Neural cell (in vitro differentiated cells): ENCODE data around the gene DCHS2. TPM values are rescaled to one million over a fixed set of nuclear protein-coding genes. Genes with fewer than 3 reads are reported as not detected.

Experiments
- H2AFZ ChIP-seq: fragments of 200-600, 300-800 bp; sonication (generic), shearing (Covaris generic); 2 replicates; pipeline ENCODE4 v1.6.0; 2014; ENCODE audit warnings: low read depth, mild to moderate bottlenecking, antibody characterized with exemption, low read length, moderate library complexity
- H3F3A ChIP-seq: fragments of 200-600 bp; shearing (Covaris generic); 2 replicates; pipeline ENCODE4 v1.6.1; 2016; ENCODE audit warnings: mild to moderate bottlenecking, moderate library complexity, mixed read lengths, antibody characterized with exemption, low read length; ENCODE audit not compliant: insufficient read depth, poor library complexity, severe bottlenecking
- H3K27ac ChIP-seq: fragments of 200-600, 300-800 bp; sonication (generic), shearing (Covaris generic); 2 replicates; pipeline ENCODE4 v1.5.1; 2014; ENCODE audit warnings: mild to moderate bottlenecking, low read length, moderate library complexity
- H3K27me3 ChIP-seq: fragments of 300-800, 200-600 bp; sonication (generic), shearing (Covaris generic); 2 replicates; pipeline ENCODE4 v1.6.0; 2014; ENCODE audit warnings: mild to moderate bottlenecking, low read depth, low read length, moderate library complexity; ENCODE audit not compliant: insufficient read depth
- H3K36me3 ChIP-seq: fragments of 300-800, 200-600 bp; sonication (generic), shearing (Covaris generic); 2 replicates; pipeline ENCODE4 v1.5.1; 2014; ENCODE audit warnings: mild to moderate bottlenecking, antibody characterized with exemption, low read length, moderate library complexity; ENCODE audit not compliant: insufficient read depth
- H3K4me2 ChIP-seq: fragments of 300-800, 200-600 bp; sonication (generic), shearing (Covaris generic); 2 replicates; pipeline ENCODE4 v1.6.0; 2014; ENCODE audit warnings: mild to moderate bottlenecking, low read length
- H3K4me3 ChIP-seq: fragments of 300-800, 200-600 bp; sonication (generic), shearing (Covaris generic); 2 replicates; pipeline ENCODE4 v1.5.1; 2014; ENCODE audit warnings: mild to moderate bottlenecking, low read length, moderate library complexity
- H3K79me2 ChIP-seq: fragments of 200-600 bp; shearing (Covaris generic); replicated peaks from 2 replicates; pipeline ENCODE4 v1.6.0; 2014; ENCODE audit warnings: mild to moderate bottlenecking, low read length, moderate library complexity; ENCODE audit not compliant: insufficient read depth
- H3K9ac ChIP-seq: fragments of 300-800, 200-600 bp; sonication (generic), shearing (Covaris generic); 2 replicates; pipeline ENCODE4 v1.6.1; 2016; ENCODE audit warnings: mild to moderate bottlenecking, low read length, mixed read lengths
- H3K9me2 ChIP-seq: fragments of 200-600 bp; shearing (Covaris generic); 2 replicates; pipeline ENCODE4 v1.6.1; 2016; ENCODE audit warnings: mild to moderate bottlenecking, low read length, mixed read lengths; ENCODE audit not compliant: insufficient read depth
- H3K9me3 ChIP-seq: fragments of 200-600, 300-800 bp; sonication (generic), shearing (Covaris generic); 2 replicates; pipeline ENCODE4 v1.6.1; 2016; ENCODE audit warnings: mild to moderate bottlenecking, mixed run types, low read length, moderate library complexity, mixed read lengths
- H4K20me1 ChIP-seq: fragments of 200-600 bp; shearing (Covaris generic); 2 replicates; pipeline ENCODE4 v1.6.1; 2016; ENCODE audit warnings: mild to moderate bottlenecking, mixed run types; ENCODE audit not compliant: insufficient read depth
- CTCF ChIP-seq: fragments of 450-650 bp; IDR thresholded peaks from 2 replicates; pipeline ENCODE4 v1.5.1; 2014; ENCODE audit warnings: antibody characterized with exemption, mild to moderate bottlenecking, moderate library complexity; ENCODE audit not compliant: poor library complexity, severe bottlenecking
- EP300 ChIP-seq: fragments of 450-650 bp; conservative IDR thresholded peaks from 2 replicates; pipeline ENCODE4 v1.6.1; 2014; ENCODE audit warnings: antibody characterized with exemption, mild to moderate bottlenecking, moderate library complexity; ENCODE audit not compliant: poor library complexity, severe bottlenecking
- EZH2 ChIP-seq: fragments of 200-600, 300-800 bp; shearing (Covaris generic), sonication (generic); IDR thresholded peaks from 2 replicates; pipeline ENCODE4 v1.6.1; 2014; ENCODE audit warnings: antibody characterized with exemption, low read length, borderline replicate concordance, mild to moderate bottlenecking; ENCODE audit not compliant: insufficient read depth, poor library complexity, severe bottlenecking
- MXI1 ChIP-seq: fragments of 450-650 bp; conservative IDR thresholded peaks from 2 replicates; pipeline ENCODE4 v1.6.1; 2014; ENCODE audit warnings: antibody characterized with exemption, mild to moderate bottlenecking; ENCODE audit not compliant: poor library complexity, severe bottlenecking
- POLR2AphosphoS5 ChIP-seq: IDR thresholded peaks from 2 replicates; pipeline ENCODE4 v1.6.1; 2012
- RAD21 ChIP-seq: fragments of 450-650 bp; conservative IDR thresholded peaks from 2 replicates; pipeline ENCODE4 v1.6.1; 2014; ENCODE audit warnings: antibody characterized with exemption, mild to moderate bottlenecking, moderate library complexity
- REST ChIP-seq: IDR thresholded peaks from 2 replicates; pipeline ENCODE4 v1.6.1; 2012; ENCODE audit warnings: borderline replicate concordance
- SMC3 ChIP-seq: fragments of 450-650 bp; conservative IDR thresholded peaks from 2 replicates; pipeline ENCODE4 v1.6.1; 2014; ENCODE audit warnings: antibody characterized with exemption, mild to moderate bottlenecking, moderate library complexity; ENCODE audit not compliant: poor library complexity
- TAF1 ChIP-seq: IDR thresholded peaks from 2 replicates; pipeline ENCODE4 v1.6.1; 2012; ENCODE audit warnings: low read depth
- polyA minus RNA-seq: library from RNA; depleted of rRNA, polyadenylated mRNA; stranded (reverse); fragments of >200 nt; gene quantifications from 2 replicates; pipeline ENCODE4 v1.2.3, GENCODE V29; 2014
- polyA plus RNA-seq: library from polyadenylated mRNA; depleted of rRNA; stranded (reverse); fragments of >200 nt; gene quantifications from 2 replicates; pipeline ENCODE4 v1.2.3, GENCODE V29; 2014

Gene DCHS2
- polyA plus RNA-seq (0.88 and 1.6 TPM in 2 replicates), polyA minus RNA-seq (9.0 and 10.5 TPM in 2 replicates)

- TF ChIP-seq SMC3 = peak; percentile 30
- no peak for TF ChIP-seq CTCF
- TF ChIP-seq RAD21 = peak; percentile 26
- TF ChIP-seq POLR2AphosphoS5 = peak; percentile 34
- peak; percentile 40 for TF ChIP-seq MXI1
- TF ChIP-seq TAF1 = peak; percentile 53
- Histone ChIP-seq H3K9ac (peak within 1 kb of the TSS; percentile 59), H3K36me3 (no peaks in the 10 kb centered on the region), H3K9me3 (no peaks in the 10 kb centered on the region), H3K4me3 (peak within 1 kb of the TSS; percentile 85), H3K4me2 (peak within 1 kb of the TSS; percentile 80), H3K9me2 (no peaks in the 10 kb centered on the region), H3K79me2 (no peaks in the 10 kb centered on the region), H2AFZ (peak within 1 kb of the TSS; percentile 89), H3F3A (no peaks in the 10 kb centered on the region), H4K20me1 (no peaks in the 10 kb centered on the region), H3K27me3 (peaks cover 40% of the 10 kb centered on the region), H3K27ac (peak within 1 kb of the TSS; percentile 20)
Observed at GRCh38 chr4:154491341-154492271, at the start of gene DCHS2. Gene DCHS2 (minus strand): TSS chr4:154491799. CDS start chr4:154491355, 444 bp downstream.

GRCh38 chr4:154534296-154534695 lies 42.7 kb upstream of the DCHS2 start:
- Histone ChIP-seq H3K27ac (no peak overlapping the region), H3K9me3 (no peaks in the 10 kb centered on the region), H3K27me3 (no peaks in the 10 kb centered on the region), H3K79me2 (no peaks in the 10 kb centered on the region), H3F3A (no peaks in the 10 kb centered on the region), H4K20me1 (no peaks in the 10 kb centered on the region), H3K36me3 (peaks cover 14% of the 10 kb centered on the region), H3K4me2 (no peak overlapping the region), H3K9ac (no peak overlapping the region), H2AFZ (no peak overlapping the region), H3K4me3 (no peak overlapping the region), H3K9me2 (no peaks in the 10 kb centered on the region)
- TF ChIP-seq POLR2AphosphoS5 (no peak), CTCF (no peak), REST (no peak), SMC3 (no peak), TAF1 (no peak), RAD21 (no peak), MXI1 (no peak), EP300 (no peak), EZH2 (no peak)
